KBM-7 (cell line): ENCODE measurements around the gene PSMD13.
"Not testable (repeated sequence)": the region's sequence is repeated elsewhere in the genome, so short reads cannot be mapped to it uniquely, and the experiment has no call there.

ENCODE experiments used
- DNase-seq: peaks from one replicate; pipeline ENCODE4 v3.0.0-alpha.2; 2015
- in situ Hi-C: fragments of 300-500 bp; cut with MboI; formaldehyde crosslinking; loops from 2 replicates; pipeline ENCODE4 v1.14.3; 2020; ENCODE audit warnings: low sequenced_read_pairs, low pct_unique_long_range_greater_than_20kb, mixed read lengths

The PSMD13 gene

DNA sequence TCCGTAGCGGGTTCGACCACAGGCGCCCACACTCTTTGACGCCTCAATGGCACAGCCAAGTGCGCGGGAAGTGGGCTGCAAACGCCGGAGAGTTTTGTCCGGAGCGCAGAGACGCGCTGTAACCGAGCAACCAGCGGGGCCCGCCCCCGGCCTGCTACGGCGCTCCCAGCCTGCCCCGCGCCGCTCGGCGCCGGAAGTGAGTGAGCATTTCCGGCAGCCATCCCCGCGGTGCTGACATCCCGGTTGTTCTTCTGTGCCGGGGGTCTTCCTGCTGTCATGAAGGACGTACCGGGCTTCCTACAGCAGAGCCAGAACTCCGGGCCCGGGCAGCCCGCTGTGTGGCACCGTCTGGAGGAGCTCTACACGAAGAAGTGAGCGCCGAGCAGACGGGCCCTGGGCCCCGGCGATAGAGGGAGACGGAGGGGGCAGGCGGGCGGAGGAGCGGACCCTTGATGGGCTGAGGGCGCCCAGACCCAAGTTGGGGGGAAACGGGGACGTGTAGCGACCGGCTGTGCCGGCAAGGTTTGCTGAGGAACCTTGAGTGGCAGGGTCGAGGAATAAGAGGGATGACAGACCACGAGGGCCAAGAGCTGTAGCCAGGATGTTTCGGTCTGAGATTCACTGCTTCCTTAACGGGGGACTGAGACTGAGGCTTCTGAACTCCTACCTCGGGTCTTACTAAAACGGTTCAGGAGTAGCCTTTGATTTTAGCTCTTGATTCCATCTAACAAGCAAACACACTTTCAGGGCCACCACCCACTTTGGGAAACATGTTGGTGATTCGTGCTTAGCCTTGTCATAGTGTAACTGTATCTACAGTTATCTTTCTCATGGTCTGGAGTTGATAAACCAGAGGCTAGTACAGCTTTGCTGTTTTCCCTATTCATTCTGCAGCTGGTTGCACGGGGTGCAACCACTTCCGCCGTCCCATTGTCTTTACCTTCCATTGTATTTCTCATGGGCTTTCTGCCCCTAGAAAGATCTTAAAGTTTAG, at the start of gene PSMD13:
TSS of gene PSMD13 (plus strand) at position 203 of the 994 bp plus-strand sequence. CDS start at position 277, 74 bp downstream.
- in situ Hi-C loops = no loop called here
- DNase-seq = peak; percentile 87

DNA sequence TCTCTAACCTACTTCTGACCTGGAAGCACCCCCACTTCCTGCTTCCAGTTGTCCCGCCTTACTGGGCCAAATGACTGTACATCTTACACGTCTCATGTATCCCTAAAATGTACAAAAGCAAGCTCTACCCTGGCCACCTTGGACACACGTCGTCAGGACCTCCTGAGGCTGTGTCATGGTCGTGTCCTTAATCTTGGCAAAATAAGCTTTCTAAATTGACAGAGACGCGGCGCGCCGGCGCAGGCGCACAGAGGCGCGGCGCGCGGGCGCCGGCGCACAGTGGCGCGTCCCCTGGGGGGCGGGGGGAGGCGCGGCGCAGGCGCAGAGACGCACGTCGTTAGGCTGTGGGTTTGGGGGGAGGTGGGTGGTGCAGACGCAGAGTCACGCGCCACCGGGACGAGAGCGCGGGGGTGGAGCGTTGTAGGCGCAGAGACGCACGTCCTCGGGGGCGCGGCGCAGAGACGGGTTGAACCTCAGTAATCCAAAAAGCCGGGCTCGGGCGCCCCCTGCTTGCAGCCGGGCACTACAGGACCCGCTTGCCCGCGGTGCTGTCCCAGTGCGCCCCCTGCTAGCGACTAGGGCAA, 47.5 kb upstream of the PSMD13 start:
- in situ Hi-C loops, DNase-seq: not testable (repeated sequence)

DNA sequence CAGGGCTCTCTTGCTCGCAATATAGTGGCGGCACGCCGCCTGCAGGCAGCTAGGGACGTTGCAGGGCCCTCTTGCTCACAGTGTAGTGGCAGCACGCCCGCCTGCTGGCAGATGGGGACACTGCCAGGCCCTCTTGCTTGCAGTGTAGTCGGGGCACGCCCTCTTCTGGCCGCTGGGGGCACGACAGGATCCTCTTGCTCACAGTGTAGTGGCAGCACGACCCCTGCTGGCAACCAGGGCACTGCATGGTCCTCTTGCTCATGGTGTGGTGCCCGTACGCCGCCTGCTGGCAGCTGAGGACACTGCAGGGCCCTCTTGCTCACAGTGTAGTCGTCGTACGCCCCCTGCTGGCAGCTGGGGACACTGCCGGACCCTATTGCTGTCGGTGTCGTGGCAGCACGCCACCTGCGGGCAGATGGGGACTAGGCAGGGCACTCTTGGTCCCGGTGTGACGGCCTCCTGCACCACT, 46.9 kb upstream of the PSMD13 start:
- in situ Hi-C loops, DNase-seq: not testable (repeated sequence)

DNA sequence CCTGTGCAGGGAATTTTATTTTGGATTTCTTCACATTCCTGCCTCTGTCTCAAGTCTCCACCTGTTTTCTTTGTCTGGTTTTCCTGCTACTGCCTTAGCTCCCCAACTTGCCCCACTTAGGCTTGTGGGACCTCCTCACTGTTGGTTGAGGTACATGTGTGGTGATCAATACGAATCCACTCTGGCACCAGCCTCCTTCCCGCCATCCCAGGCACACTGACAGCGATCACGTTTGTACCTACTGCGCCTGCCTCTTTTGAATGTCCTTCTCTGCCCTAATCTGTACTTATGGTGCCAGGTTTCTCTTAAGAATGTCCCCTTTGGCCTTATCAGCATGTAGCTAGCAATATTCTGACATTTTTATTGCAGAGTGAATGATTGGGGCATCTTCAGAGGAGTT, 46.2 kb upstream of the PSMD13 start:
- in situ Hi-C loops, DNase-seq: not testable (repeated sequence)

DNA sequence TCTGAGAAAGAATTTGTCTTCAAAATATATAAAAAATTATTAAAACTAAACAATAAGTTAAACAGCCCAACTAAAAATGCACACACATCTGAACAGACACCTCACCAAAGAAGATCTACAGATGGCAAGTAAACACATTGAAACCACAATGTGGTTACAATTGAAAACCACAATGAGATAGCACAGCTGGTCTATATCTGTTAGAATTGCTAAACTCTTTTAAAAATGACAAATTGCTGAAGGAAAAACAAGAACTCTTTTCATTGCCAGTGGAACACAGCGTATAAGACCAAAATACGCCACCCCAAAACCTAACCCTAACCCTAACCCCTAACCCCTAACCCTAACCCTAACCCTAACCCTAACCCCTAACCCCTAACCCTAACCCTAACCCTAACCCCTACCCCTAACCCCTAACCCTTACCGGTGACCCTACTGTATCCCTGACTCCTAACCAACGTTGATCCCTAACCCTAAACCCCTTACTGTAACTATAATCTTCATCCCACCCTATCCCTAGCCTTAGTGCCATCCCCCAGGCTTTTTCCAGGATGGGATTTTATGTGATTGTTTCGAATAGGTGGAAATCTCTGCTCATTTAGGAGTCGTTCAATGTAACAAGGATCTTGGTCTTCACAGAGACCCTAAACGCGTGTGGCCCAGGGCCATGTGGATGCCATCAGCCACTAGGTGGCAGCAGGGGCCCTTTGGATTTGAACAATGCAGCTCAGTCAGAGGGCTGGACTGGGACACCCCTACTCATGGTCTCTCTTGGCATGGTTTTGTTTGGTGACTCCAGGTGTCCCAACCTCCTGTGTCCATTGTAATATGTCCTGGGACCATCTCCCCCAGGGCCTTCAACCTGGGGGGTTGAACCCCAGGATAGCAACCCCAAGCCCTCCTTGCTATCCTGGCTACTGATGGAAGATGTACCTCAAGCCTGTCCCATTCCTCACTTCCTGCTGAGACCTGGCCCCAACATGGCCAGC, 45.0 kb upstream of the PSMD13 start:
- in situ Hi-C loops, DNase-seq: not testable (repeated sequence)

DNA sequence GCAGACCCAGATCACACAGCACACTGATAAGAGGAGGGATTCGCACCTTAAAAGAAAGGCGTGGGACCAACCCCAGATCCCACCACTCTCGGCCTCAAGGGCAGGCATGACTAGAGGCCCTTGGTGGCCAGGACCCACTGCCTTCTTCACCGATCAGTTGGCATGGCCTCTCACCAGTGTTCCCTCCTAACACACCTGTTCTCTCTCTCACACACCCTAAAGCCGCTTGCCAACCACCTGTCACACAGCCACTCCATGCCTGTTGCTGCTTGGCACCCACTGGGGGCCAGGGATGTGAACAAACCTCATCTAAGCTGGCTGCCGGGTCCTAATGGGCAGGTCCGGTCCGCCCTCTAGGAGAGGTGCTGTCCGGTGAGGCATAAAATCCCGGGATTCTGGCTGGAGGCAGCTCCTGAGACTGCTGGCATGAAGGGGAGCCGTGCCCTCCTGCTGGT, 44.1 kb upstream of the PSMD13 start, which contains the start of gene SCGB1C1:
TSS of gene SCGB1C1 (plus strand) at position 405 of the 455 bp plus-strand sequence. CDS start at position 427, 22 bp downstream.
- in situ Hi-C loops, DNase-seq: not testable (repeated sequence)

DNA sequence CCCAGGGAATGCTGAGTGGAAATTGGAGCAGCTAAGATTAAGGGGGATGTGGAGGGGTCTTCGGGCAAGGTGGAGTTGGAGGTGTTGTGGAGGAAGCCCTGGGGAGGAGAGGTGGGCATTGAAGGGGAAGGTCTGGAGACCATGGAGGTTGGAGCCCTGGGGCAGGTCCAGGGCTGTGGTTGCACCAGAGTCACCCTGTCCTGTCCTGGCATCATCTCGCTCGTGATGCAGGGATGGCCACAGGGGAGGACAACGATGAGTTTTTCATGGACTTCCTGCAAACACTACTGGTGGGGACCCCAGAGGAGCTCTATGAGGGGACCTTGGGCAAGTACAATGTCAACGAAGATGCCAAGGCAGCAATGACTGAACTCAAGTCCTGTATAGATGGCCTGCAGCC, 43.3 kb upstream of the PSMD13 start:
- DNase-seq, in situ Hi-C loops: not testable (repeated sequence)

DNA sequence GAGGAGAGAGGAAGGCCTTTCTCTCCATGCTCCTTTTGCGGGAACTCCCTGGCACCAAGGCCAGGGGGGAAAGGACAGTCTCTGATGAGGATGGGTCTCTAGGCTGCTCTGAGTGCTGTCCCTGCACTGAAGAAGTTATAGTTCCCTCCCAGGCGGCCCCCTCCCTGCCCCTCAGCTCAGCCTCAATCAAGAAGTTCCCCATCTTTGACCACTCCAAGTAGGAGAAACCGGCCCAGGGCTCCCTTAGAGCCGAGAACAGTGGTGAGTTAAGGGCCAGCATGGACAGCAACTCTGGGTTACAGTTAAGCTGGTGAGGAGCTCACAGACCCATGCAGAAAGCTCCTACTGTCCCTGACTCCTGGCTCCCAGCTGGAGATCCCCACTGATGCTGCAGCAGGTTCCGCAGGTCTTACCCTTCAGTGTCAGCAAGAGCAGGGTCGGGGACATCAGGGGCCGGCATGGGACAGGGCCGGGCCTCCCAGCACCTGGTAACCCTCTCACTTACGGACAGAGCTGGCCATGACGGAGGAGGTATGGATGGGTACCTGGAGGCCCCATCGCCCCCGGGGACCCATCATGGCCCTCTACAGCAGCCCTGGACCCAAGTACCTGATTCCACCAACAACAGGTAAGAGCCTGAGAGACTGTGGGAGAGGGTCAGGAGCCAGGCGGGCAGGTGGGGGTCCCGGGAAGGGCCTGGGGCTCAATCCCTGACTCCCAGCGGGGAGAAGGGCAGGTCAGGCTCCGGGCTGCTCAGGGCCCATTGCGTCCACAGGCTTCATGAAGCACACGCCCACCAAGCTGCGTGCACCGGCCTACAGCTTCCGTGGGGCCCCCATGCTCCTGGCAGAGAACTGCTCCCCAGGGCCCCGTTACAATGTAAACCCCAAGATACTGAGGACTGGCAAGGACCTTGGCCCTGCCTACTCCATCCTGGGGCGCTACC, 39.7 kb upstream of the PSMD13 start:
- DNase-seq = no peak
- in situ Hi-C loops = no loop called here

DNA sequence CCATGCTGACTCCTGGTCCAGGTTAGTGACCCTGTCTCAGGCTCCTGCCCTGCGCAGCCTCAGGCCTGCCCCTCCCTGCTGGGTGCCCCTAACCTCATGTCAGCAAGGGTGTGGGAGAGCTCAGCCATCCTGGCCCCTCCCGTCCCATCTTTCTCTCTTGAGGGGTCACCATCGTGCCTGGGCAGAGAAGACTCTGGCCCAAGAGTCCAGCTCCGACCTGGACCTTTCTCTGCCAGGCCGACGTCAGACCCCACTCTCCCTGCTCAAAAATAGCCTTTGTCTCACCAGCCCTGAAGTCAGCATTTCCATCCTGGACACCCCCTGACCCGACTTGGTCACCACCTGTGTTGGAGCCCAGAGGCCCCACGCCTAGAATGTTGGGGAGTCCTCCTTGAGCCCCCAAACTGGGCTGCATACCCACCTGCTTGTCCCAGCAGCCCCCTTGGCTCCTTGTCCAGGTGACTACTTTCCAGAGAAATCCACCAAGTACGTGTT, 39.0 kb upstream of the PSMD13 start:
- in situ Hi-C loops = no loop called here
- no peak for DNase-seq

DNA sequence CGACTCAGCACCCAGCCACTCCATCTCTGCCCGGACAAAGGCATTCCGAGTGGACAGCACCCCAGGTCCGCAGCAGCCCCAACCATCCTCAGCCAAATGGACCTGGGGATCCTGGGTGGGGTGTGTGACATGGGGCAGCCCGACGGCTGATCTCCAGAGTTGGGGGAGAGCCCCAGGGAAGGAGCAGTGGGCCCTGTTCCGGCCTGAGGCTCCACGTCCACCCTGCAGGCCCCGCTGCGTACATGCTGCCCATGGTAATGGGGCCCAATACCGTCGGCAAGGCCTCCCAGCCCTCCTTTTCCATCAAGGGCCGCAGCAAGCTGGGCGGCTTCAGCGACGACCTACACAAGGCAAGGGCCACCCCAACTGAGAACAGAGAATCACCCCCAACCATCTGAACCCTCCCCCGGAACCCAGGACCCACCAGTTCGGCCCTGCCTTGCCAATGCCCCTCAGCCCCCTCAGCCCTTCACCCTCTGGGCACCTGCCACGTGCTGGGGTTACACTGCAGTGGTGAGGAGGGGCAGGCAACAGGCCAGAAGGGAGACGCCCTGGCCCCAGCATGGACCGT, 38.5 kb upstream of the PSMD13 start:
- DNase-seq = no peak
- in situ Hi-C loops = no loop called here

DNA sequence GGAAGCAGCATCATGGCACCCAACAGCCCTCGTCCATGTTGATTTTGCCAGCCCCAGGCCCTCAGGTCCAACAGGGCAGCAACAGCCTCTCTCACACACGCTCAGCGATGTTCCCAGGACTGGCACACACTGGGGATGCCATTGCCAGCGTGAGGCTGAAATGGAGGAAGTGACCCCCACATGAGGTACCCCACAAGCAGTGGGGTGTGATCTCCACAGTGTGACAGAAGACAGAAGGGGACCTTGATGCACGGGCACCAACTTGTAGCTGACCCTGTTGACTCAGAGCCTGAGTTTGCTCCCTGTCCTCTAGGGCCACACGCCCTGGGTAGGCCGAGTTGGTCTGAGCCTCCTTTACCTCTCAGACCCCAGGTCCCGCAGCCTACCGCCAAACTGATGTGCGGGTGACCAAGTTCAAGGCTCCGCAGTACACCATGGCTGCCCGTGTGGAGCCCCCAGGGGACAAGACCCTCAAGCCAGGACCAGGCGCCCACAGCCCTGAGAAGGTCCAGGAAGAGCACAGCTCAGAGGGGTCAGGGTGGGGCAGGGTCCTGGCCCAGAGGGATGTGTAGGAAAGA, 37.7 kb upstream of the PSMD13 start:
- in situ Hi-C loops = no loop called here

DNA sequence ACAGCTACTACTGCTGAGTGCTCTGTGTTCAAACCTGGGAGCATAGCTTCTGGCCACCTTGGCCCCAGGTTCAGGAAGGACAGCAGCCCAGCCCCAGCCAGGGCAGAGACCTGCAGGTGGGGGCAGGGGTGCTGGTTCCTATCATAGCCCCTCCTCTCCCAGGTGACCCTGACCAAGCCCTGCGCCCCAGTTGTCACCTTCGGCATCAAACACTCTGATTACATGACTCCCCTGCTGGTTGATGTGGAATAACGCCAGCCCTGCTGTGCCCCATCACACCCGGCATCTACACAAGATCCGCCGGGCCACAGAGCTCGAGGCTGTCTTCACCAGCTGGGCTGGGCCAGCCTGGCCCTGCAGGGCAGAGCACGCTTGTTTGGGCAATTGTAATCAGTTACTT, 37.0 kb upstream of the PSMD13 start:
- in situ Hi-C loops = no loop called here
- no peak for DNase-seq

More for the DNA sequence above, 37.7 kb upstream of the PSMD13 start:
- DNase-seq = no peak

DNA sequence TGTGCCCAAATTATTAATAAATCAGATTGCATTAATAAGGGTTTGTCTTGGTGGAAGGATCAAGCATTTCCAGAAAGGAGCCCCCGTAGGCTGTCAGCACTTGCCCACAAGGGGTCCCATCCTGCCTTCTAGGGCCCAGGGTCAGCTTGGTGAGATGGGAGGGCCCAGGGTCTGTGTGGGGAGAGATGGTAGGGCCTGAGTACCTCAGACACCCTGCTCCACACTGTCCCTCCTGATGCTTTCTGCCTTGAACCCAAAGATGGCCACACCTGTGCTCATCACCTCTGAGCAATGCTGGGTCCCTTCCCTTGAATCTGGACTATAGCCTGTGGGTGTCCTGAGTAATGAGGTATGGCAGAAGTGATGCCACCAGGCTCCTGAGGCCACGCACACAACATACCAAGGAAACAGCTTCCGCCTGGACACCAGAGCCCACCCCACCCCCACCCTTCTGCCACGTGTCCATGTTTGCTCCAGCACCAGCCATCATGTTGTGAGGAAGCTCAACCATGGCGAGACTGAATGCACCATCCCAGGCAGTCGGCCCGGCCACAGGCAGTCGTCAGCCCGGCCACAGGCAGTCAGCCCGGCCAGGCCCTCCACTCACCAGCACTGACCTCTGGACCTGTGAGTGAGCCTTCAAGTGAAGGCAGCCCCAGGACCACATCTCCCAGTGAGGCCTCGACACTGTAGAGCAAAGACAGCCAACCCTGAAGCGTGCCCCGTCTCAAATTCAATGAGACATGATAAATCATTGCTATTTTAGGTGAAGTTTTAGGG, 36.4 kb upstream of the PSMD13 start:
- in situ Hi-C loops = no loop called here
- DNase-seq = no peak

DNA sequence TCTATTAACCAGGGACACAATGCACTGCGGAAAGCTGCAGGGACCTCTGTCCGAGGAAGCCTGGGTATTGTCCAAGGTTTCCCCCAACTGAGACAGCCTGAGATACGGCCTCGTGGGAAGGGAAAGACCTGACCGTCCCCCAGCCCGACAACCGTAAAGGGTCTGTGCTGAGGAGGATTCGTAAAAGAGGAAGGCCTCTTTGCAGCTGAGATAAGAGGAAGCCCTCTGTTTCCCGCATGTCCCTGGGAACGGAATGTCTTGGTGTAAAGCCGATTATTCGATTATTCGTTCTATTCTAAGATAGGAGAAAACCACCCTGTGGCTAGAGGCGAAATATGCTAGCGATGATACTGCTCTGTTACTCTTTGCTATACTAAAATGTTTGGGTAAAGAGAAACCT, 34.8 kb upstream of the PSMD13 start:
- peak; percentile 74 for DNase-seq
- in situ Hi-C loops = no loop called here

DNA sequence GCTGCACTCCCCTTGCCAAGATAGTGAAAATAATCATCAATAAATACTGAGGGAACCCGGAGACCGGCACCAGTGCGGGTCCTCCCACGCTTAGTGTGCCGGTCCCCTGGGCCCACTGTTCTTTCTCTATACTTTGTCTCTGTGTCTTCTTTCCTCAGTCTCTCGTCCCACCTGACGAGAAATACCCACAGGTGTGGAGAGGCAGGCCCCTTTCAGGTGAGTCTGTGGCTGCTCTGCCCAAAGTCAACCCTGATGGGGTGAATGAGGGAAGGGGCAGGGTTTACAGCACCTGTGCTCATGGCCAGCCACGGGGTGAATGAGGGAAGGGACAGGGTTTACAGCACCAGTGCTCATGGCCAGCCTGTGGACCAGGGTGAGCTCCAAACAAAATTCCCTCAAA, 34.3 kb upstream of the PSMD13 start:
- in situ Hi-C loops = no loop called here
- no peak for DNase-seq
